AG09309 (cell line): ENCODE data around the gene GCN1.

ENCODE experiments used
- DNase-seq: peaks from one replicate; pipeline ENCODE4 v3.0.0-alpha.2; 2010; ENCODE audit warnings: low read depth
- H3K4me3 ChIP-seq: 2 replicates; pipeline ENCODE4 v1.5.1; 2011; ENCODE audit warnings: mild to moderate bottlenecking, low read depth, low read length, moderate library complexity; ENCODE audit not compliant: control insufficient read depth
- TF ChIP-seq, protein P1 (sequence below): IDR thresholded peaks from 2 replicates; pipeline ENCODE4 v1.5.1; 2011; ENCODE audit warnings: mild to moderate bottlenecking, low read depth, low read length, inconsistent platforms; ENCODE audit not compliant: insufficient read depth, control insufficient read depth; ENCODE audit errors: missing control alignments

The GCN1 gene

DNA sequence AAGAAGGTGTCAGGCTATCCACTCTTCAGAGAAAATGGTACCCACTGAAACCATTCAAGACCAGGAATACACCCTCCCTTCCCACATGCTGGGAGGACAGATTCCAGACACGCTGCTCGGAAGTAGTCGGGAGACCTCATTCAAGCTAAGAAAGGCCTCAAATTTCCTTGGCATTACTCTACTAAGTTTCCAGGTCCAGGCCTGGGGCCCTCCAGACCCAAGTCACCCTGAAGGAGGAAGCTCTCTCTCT, 33.5 kb upstream of the GCN1 start:
- TF ChIP-seq, protein P1, sequence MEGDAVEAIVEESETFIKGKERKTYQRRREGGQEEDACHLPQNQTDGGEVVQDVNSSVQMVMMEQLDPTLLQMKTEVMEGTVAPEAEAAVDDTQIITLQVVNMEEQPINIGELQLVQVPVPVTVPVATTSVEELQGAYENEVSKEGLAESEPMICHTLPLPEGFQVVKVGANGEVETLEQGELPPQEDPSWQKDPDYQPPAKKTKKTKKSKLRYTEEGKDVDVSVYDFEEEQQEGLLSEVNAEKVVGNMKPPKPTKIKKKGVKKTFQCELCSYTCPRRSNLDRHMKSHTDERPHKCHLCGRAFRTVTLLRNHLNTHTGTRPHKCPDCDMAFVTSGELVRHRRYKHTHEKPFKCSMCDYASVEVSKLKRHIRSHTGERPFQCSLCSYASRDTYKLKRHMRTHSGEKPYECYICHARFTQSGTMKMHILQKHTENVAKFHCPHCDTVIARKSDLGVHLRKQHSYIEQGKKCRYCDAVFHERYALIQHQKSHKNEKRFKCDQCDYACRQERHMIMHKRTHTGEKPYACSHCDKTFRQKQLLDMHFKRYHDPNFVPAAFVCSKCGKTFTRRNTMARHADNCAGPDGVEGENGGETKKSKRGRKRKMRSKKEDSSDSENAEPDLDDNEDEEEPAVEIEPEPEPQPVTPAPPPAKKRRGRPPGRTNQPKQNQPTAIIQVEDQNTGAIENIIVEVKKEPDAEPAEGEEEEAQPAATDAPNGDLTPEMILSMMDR: no peak
- no peak for DNase-seq
- no peak overlapping the region for H3K4me3 ChIP-seq

DNA sequence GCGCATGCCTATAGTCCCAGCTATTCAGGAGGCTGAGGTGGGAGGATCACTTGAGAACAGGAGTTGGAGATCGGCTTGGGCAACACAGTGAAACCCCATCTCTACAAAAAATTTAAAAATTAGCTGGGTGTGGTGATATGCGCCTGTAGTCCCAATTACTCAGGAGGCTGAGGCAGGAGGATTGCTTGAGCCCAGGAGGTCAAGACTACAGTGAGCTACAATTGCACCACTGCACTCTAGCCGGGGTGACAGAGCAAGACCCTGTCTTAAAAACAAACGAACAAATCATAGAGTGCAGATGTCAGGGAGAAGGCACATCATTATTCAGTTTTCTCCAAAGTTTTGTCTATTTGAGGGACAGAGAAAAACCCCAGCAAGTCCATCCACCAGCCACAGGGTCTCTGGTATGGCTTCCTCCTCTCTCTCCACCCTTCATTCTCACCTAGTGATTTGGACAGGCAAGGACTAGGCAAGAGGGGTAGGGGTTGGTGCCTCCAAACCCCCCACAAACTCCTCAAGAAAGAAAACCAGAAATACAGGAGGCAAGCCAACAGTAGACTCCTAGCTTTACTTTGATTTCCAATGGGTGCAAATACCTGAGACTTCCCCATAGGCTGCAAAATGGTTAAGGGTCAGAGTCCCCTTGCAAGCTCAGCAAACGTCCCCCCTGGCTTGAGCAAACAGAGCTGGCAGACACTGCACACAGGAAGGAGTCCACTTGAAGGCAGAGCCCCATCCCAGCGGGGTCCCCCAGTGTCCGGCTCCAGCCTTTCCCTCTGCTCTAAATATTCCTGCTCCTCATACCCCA, 32.9 kb upstream of the GCN1 start:
- H3K4me3 ChIP-seq: no peak overlapping the region
- no peak for DNase-seq
- TF ChIP-seq, protein P1: no peak

DNA sequence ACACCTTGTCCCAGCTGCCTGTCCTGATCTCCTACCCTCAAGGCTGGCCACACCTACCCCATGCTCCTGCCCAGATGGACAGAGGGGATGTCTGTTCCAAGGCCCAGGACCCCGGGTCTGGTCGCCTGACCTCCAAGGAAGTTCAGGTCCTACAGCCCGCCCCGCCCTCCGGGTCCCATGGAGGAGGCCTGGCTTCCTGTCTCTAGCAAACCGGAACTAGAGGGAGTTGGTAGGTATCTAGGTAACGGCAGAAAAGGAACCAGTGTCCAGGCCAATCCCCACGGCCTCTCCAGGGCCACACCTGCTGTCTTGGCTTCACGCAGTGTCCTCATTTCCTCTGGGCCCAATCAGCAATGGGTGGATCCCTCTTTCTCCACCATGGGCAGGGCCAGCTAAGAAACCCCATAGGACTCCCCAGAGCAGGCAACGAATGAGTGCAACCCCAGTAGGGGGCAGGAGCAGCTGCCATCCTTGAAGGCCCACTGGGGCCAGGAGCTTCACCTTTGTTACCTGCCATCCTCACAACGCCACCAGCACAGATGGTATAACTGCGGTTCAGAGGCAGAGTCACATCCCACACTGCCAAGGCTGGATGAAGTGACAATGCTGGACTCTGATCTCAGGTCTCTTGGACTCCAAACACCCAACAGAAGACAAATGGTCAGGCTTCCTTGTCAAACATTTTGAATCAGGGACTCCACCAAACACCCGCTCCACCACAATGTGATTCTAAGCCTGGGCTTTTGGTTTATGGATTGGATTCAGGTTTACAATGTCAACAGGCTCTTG, 31.5 kb upstream of the GCN1 start:
- TF ChIP-seq, protein P1: peak; percentile 11
- DNase-seq: no peak
- H3K4me3 ChIP-seq: no peak overlapping the region

DNA sequence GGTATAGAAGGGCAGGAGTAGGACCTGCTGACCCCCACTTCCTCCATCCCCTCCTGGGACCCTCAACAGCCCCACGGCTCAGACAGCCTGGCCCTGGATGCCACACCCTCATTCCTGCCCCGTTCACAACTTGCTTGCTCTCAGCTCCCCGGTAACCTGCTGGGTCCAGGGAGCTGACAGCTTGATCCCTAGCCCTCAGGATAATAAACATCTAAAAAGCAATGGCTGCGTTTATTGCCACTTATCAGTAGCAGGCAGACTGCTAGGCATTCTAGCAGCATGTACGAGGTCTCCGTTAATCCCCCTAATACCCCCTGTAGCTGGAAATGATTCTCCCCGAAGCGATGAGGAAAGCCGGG, 30.7 kb upstream of the GCN1 start:
- H3K4me3 ChIP-seq: no peak overlapping the region
- no peak for DNase-seq
- TF ChIP-seq, protein P1: no peak

DNA sequence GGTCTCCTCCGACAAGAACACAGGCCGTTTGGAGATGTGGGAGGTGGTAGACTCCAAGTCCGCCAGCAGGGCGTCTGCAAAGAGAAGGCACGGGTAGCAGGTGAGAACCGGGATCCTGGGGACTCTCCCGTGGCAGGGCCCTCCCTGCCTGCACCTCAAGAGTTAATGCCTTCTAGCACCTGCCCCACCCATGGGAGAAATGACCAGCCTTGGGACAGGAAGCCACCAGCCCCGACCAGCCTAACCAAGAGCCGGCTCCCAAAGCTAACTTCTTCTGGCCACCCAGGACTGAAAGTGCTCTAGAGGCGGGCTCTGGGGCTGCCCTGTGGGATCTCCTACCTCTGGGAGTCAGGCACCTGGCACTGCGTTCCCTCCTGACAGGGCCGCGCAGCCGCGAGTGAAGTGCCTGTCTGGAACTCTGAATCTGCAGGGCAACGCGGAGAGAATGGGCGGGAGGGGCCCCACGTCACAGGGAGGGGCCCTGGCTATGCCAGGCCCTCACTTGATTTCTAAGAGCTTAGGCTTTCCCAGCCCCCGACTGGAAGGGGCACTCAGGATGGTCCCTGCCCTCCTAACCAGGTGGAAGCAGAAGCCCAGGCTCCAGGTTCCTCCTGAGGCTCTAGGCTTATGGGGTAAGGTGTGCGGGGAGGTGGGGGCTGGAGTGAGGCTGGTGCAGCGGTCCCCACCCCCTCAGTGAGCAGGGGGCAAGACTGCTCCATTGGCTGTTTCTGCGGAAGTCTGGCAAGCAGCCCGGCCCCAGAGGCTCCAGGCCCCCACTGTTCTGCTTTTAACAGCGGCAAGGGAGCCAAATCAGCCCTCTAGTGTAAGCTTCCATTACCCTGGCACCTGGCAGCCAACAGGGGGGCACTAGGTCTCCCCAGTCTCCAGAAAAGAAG, 30.0 kb upstream of the GCN1 start:
- DNase-seq: no peak
- H3K4me3 ChIP-seq: no peak overlapping the region
- TF ChIP-seq, protein P1: no peak

DNA sequence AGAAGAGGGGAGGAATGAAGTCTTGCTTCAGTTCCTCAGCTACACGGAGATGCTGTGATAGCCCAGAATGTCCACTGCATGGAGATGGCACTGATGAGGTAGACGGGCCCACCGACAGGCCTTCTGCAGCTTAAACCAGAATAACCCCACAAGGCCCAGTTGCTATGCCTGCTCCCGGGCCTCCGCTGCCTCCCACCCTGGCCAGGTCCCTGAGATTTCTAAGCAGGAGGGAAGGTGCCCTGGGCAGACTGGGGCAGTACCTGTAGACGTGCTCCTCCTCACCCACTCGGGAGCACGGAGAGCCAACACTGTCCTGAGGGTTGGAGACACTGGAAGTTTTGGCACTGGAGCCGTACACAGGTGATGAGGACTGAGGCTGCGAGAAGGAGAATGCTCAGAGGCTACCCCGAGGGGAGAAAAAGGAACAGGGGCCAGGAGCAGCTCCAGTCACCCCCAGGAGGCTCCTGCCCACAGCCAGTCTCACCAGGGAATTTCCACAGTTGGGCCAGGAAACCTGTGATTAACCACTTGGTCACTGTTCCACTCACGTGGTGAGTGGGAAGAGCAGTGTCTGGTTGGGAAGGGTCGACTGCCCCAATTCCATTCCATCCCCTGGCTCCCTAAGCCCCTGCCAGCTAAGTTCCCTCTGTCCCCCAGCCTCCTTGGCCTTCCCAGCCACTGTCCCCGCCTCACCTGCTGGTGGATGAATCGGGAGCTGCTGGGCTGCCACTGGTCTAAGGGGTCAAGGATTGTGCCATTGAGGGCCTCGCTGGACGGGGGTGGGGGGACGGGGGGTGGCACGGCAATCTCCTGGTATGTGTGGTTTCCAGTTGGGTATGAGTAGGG, 29.2 kb upstream of the GCN1 start:
- TF ChIP-seq, protein P1: no peak
- no peak for DNase-seq
- H3K4me3 ChIP-seq: no peak overlapping the region
